CD14-positive monocyte (primary cell): Measurements from ENCODE around the gene RRBP1. TPM values are rescaled to one million over a fixed set of nuclear protein-coding genes. Genes with fewer than 3 reads are reported as not detected.

ENCODE experiments used
- DNase-seq, 3 donors: peaks; one replicate each; pipeline ENCODE4 v3.0.0-alpha.2; 2011 to 2022
- H2AFZ ChIP-seq: 2 replicates; pipeline ENCODE4 v1.6.0; 2012; ENCODE audit warnings: mild to moderate bottlenecking, low read depth, low read length, inconsistent platforms; ENCODE audit not compliant: insufficient read depth, poor library complexity, severe bottlenecking
- H3K27ac ChIP-seq, 2 donors: 1 replicate in 1 of 2; 2 replicates in 1 of 2; pipeline ENCODE4 v1.5.1; 2012 to 2013; ENCODE audit warnings: low read length in 2 of 2, control low read depth in 1 of 2, inconsistent platforms in 1 of 2, low read depth in 1 of 2, mild to moderate bottlenecking in 1 of 2
- H3K27me3 ChIP-seq, 2 donors: one replicate each; pipeline versions ENCODE4 v1.6.0 to v1.6.1; 2011 to 2013; ENCODE audit warnings: low read length in 2 of 2; ENCODE audit not compliant: control insufficient read depth in 2 of 2, insufficient read depth in 2 of 2
- H3K36me3 ChIP-seq, 2 donors: replicated peaks in 1 of 2; 1 replicate in 1 of 2; 2 replicates in 1 of 2; pipeline versions ENCODE4 v1.5.1 to v1.6.1; 2012 to 2013; ENCODE audit warnings: low read length in 2 of 2, control low read depth in 1 of 2, inconsistent platforms in 1 of 2, mild to moderate bottlenecking in 1 of 2; ENCODE audit not compliant: insufficient read depth in 2 of 2, control insufficient read depth in 1 of 2
- H3K4me1 ChIP-seq, 2 donors: 1 replicate in 1 of 2; 2 replicates in 1 of 2; pipeline versions ENCODE4 v1.5.1 to v1.6.1; 2012 to 2013; ENCODE audit warnings: low read length in 2 of 2, control low read depth in 1 of 2, inconsistent platforms in 1 of 2, mild to moderate bottlenecking in 1 of 2, moderate library complexity in 1 of 2; ENCODE audit not compliant: insufficient read depth in 2 of 2, control insufficient read depth in 1 of 2
- H3K4me2 ChIP-seq: replicated peaks from 2 replicates; pipeline ENCODE3; 2012; ENCODE audit warnings: low read length, moderate library complexity, mild to moderate bottlenecking; ENCODE audit not compliant: poor library complexity, severe bottlenecking; ENCODE audit errors: extremely low read depth
- H3K4me3 ChIP-seq, 3 experiments: fragments of 200-600 bp in 1 of 3; sonication (generic) in 1 of 3; replicated peaks in 1 of 3; 1 replicate in 2 of 3; 2 replicates in 1 of 3; pipeline ENCODE4 v1.5.1; 2011 to 2013; ENCODE audit warnings: low read length in 3 of 3, mild to moderate bottlenecking in 3 of 3, control low read depth in 2 of 3, low read depth in 2 of 3, inconsistent platforms in 1 of 3, moderate library complexity in 1 of 3
- H3K79me2 ChIP-seq: 2 replicates; pipeline ENCODE4 v1.6.0; 2012; ENCODE audit warnings: mild to moderate bottlenecking, control low read depth, inconsistent platforms, low read length, moderate library complexity; ENCODE audit not compliant: insufficient read depth
- H3K9ac ChIP-seq: 2 replicates; pipeline ENCODE4 v1.6.0; 2017; ENCODE audit warnings: low read length, mild to moderate bottlenecking; ENCODE audit not compliant: insufficient read depth, poor library complexity, severe bottlenecking
- H3K9me3 ChIP-seq, 2 donors: replicated peaks in 1 of 2; 1 replicate in 1 of 2; 2 replicates in 1 of 2; pipeline versions ENCODE4 v1.5.1 to v1.6.1; 2012 to 2013; ENCODE audit warnings: low read length in 2 of 2, control low read depth in 1 of 2; ENCODE audit not compliant: control insufficient read depth in 1 of 2, insufficient read depth in 1 of 2
- H4K20me1 ChIP-seq: 2 replicates; pipeline ENCODE4 v1.6.0; 2012; ENCODE audit warnings: mild to moderate bottlenecking, low read length, control low read depth, moderate library complexity; ENCODE audit not compliant: insufficient read depth
- H3K27ac Mint-ChIP-seq, 7 donors: one replicate each; pipeline ENCODE4 v1.8.0; 2020; ENCODE audit warnings: mild to moderate bottlenecking in 7 of 7, mixed read lengths in 7 of 7, moderate library complexity in 6 of 7, inconsistent platforms in 2 of 7
- H3K27me3 Mint-ChIP-seq, 3 donors: one replicate each; pipeline ENCODE4 v1.8.0; 2021 to 2022; ENCODE audit warnings: low read depth in 3 of 3, mild to moderate bottlenecking in 3 of 3, mixed read lengths in 3 of 3, moderate library complexity in 3 of 3, inconsistent platforms in 1 of 3
- H3K36me3 Mint-ChIP-seq, 2 donors: one replicate each; pipeline ENCODE4 v1.8.0; 2020; ENCODE audit warnings: mixed read lengths in 2 of 2, inconsistent platforms in 1 of 2, mild to moderate bottlenecking in 1 of 2
- H3K4me1 Mint-ChIP-seq: one replicate; pipeline ENCODE4 v1.8.0; 2020; ENCODE audit warnings: mild to moderate bottlenecking, mixed read lengths
- H3K4me3 Mint-ChIP-seq, 2 donors: one replicate each; pipeline ENCODE4 v1.8.0; 2020; ENCODE audit warnings: mild to moderate bottlenecking in 2 of 2, mixed read lengths in 2 of 2, moderate library complexity in 1 of 2
- H3K9me3 Mint-ChIP-seq, 7 donors: one replicate each; pipeline ENCODE4 v1.8.0; 2020 to 2022; ENCODE audit warnings: mixed read lengths in 7 of 7, mild to moderate bottlenecking in 6 of 7, moderate library complexity in 6 of 7, inconsistent platforms in 2 of 7
- WGBS: methylation state at CpG from one replicate; pipeline ENCODE4 v1.1.5; 2013; ENCODE audit warnings: missing lambda C conversion rate; ENCODE audit not compliant: insufficient coverage; 5-methylcytosine and 5-hydroxymethylcytosine counted together
- intact Hi-C, 2 donors: fragments of 100-400 bp; cut with micrococcal nuclease; formaldehyde crosslinking; loops; one replicate each; pipeline versions ENCODE4 v1.15.0 to v1.15.1; 2023
- polyA plus RNA-seq, 3 donors: library from polyadenylated mRNA; depleted of rRNA in 1 of 3; unstranded in 2 of 3; stranded (reverse) in 1 of 3; fragments of 300-500 nt in 2 of 3; fragments of >200 nt in 1 of 3; fragmentation: Illumina TruSeq in 2 of 3; gene quantifications; 1 replicate in 2 of 3; 2 replicates in 1 of 3; pipeline ENCODE4 v1.2.3, GENCODE V29; 2012 to 2021
- TF ChIP-seq, protein P1 (sequence below): fragments of 200-600 bp; IDR thresholded peaks from one replicate; pipeline ENCODE4 v1.8.0; 2022; ENCODE audit warnings: antibody characterized with exemption, mild to moderate bottlenecking

The RRBP1 gene
- polyA plus RNA-seq, 3 donors, result 4.7 to 22.2 (median 7.5) TPM

- intact Hi-C loops, result no loop called here
- no peaks in the 10 kb centered on the region for H3K4me1 ChIP-seq
- no peaks in the 10 kb centered on the region for H4K20me1 ChIP-seq
- H3K9me3 Mint-ChIP-seq, result peaks cover 0 to 2% (median 0%) of the 10 kb centered on the region in 7 donors
- no peaks in the 10 kb centered on the region for H3K27me3 ChIP-seq
- H3K4me3 Mint-ChIP-seq, result no peak overlapping the region
- H3K4me1 Mint-ChIP-seq, result no peaks in the 10 kb centered on the region
- DNase-seq, result no peak
- H3K9me3 ChIP-seq, result no peaks in the 10 kb centered on the region
- H3K9ac ChIP-seq, result no peak overlapping the region
- 100% methylated on average over 1 of the region's 5 CpGs for WGBS
- H3K27ac ChIP-seq, result no peak overlapping the region
- no peaks in the 10 kb centered on the region for H3K36me3 Mint-ChIP-seq
- no peaks in the 10 kb centered on the region for H3K79me2 ChIP-seq
- peaks cover 0 to 3% (median 3%) of the 10 kb centered on the region in 3 donors for H3K27me3 Mint-ChIP-seq
- no peak overlapping the region for H3K27ac Mint-ChIP-seq
- no peaks in the 10 kb centered on the region for H3K36me3 ChIP-seq
- H3K4me3 ChIP-seq, result no peak overlapping the region
- TF ChIP-seq, protein P1, sequence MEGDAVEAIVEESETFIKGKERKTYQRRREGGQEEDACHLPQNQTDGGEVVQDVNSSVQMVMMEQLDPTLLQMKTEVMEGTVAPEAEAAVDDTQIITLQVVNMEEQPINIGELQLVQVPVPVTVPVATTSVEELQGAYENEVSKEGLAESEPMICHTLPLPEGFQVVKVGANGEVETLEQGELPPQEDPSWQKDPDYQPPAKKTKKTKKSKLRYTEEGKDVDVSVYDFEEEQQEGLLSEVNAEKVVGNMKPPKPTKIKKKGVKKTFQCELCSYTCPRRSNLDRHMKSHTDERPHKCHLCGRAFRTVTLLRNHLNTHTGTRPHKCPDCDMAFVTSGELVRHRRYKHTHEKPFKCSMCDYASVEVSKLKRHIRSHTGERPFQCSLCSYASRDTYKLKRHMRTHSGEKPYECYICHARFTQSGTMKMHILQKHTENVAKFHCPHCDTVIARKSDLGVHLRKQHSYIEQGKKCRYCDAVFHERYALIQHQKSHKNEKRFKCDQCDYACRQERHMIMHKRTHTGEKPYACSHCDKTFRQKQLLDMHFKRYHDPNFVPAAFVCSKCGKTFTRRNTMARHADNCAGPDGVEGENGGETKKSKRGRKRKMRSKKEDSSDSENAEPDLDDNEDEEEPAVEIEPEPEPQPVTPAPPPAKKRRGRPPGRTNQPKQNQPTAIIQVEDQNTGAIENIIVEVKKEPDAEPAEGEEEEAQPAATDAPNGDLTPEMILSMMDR, result no peak
- H2AFZ ChIP-seq, result no peak overlapping the region
- no peak overlapping the region for H3K4me2 ChIP-seq
These were observed 33.0 kb upstream of the RRBP1 start for GRCh38 chr20:17715075-17715474.

- H3K4me3 ChIP-seq, result no peak overlapping the region
- H3K36me3 ChIP-seq, result no peaks in the 10 kb centered on the region
- no peaks in the 10 kb centered on the region for H3K4me1 ChIP-seq
- no peaks in the 10 kb centered on the region for H4K20me1 ChIP-seq
- no peaks in the 10 kb centered on the region for H3K79me2 ChIP-seq
- H3K4me2 ChIP-seq, result no peak overlapping the region
- TF ChIP-seq, protein P1, result no peak
- DNase-seq, result no peak
- no peak overlapping the region for H3K27ac ChIP-seq
- H2AFZ ChIP-seq, result no peak overlapping the region
- H3K27me3 ChIP-seq, result no peaks in the 10 kb centered on the region
- Mint-ChIP-seq H3K27ac (no peak overlapping the region), H3K9me3 (peaks cover 0 to 2% (median 0%) of the 10 kb centered on the region in 7 donors), H3K36me3 (no peaks in the 10 kb centered on the region), H3K27me3 (peaks cover 0 to 3% (median 3%) of the 10 kb centered on the region in 3 donors), H3K4me1 (no peaks in the 10 kb centered on the region), H3K4me3 (no peak overlapping the region)
- intact Hi-C loops, result no loop called here
- 100% methylated on average over 1 of the region's 1 CpG for WGBS
- H3K9ac ChIP-seq, result no peak overlapping the region
- no peaks in the 10 kb centered on the region for H3K9me3 ChIP-seq
These were observed 32.6 kb upstream of the RRBP1 start for GRCh38 chr20:17714597-17714996.
